ENCODE results near the gene CSTF2T.

GRCh38 chr10:51683031-51683691 is 16.2 kb downstream of the CSTF2T start:
- TF ChIP-seq CTCF (IDR thresholded peaks at IDR 0.05) (no peak), POLR2A (IDR thresholded peaks at IDR 0.05) (no peak)
